Kidney (tissue), 22 donors: ENCODE measurements around the gene RPLP2. TPM values are rescaled to one million over a fixed set of nuclear protein-coding genes. Genes with fewer than 3 reads are reported as not detected.

Source experiments
- DNase-seq, 5 donors: peaks; one replicate each; pipeline ENCODE4 v3.0.0-alpha.2; 2013 to 2020
- FAIRE-seq: peaks from 2 replicates; lab custom pipeline; 2012; peaks lifted over from hg19 to GRCh38; lab: Jason Lieb, UNC
- H3K27ac ChIP-seq, 2 donors: one replicate each; pipeline ENCODE4 v1.7.0; 2013; ENCODE audit warnings: low read depth in 2 of 2, low read length in 2 of 2, inconsistent platforms in 1 of 2
- H3K27me3 ChIP-seq: one replicate; pipeline ENCODE4 v1.7.1; 2013; ENCODE audit warnings: low read length, inconsistent platforms; ENCODE audit not compliant: control insufficient read depth, insufficient read depth
- H3K36me3 ChIP-seq, 3 donors: one replicate each; pipeline versions ENCODE4 v1.7.0 to v1.7.1; 2013; ENCODE audit warnings: low read length in 3 of 3, control low read depth in 1 of 3, inconsistent platforms in 1 of 3; ENCODE audit not compliant: insufficient read depth in 3 of 3, control insufficient read depth in 2 of 3
- H3K4me1 ChIP-seq, 3 donors: one replicate each; pipeline versions ENCODE4 v1.7.0 to v1.7.1; 2013; ENCODE audit warnings: low read length in 3 of 3, inconsistent platforms in 1 of 3, low read depth in 1 of 3; ENCODE audit not compliant: control insufficient read depth in 2 of 3, insufficient read depth in 2 of 3
- H3K4me3 ChIP-seq, 3 donors: one replicate each; pipeline versions ENCODE4 v1.7.0 to v1.8.1; 2013; ENCODE audit warnings: low read length in 3 of 3, control low read depth in 1 of 3, inconsistent platforms in 1 of 3
- H3K9ac ChIP-seq, 3 donors: one replicate each; pipeline versions ENCODE4 v1.7.0 to v1.7.1; 2013; ENCODE audit warnings: low read length in 3 of 3, control low read depth in 1 of 3, inconsistent platforms in 1 of 3
- H3K9me3 ChIP-seq, 3 donors: one replicate each; pipeline versions ENCODE4 v1.7.0 to v1.7.1; 2013; ENCODE audit warnings: low read length in 3 of 3, control low read depth in 1 of 3, inconsistent platforms in 1 of 3; ENCODE audit not compliant: control insufficient read depth in 2 of 3, insufficient read depth in 1 of 3
- CTCF ChIP-seq: IDR thresholded peaks from 3 replicates; pipeline ENCODE4 v1.5.1; 2012; ENCODE audit warnings: mild to moderate bottlenecking, moderate library complexity, borderline replicate concordance; ENCODE audit not compliant: insufficient read depth; ENCODE audit errors: extremely low read depth
- intact Hi-C: fragments of 100-400 bp; cut with DNase I; formaldehyde crosslinking; loops from one replicate; pipeline ENCODE4 v1.11.1; 2022
- long read RNA-seq, 10 donors: library from polyadenylated mRNA in 1 of 10; unstranded in 1 of 10; transcript quantifications; one replicate each; pipeline ENCODE4 v2.0.0 and lab custom pipeline, GENCODE V29; 2021 to 2026
- polyA plus RNA-seq: library from polyadenylated mRNA; stranded (reverse); fragments of 350-450 nt; fragmentation: Illumina TruSeq; extraction: RNeasy Lipid Tissue Mini Kit (QIAGEN cat#74804); gene quantifications from one replicate; pipeline ENCODE4 v1.2.3, GENCODE V29; 2014; ENCODE audit warnings: low read depth, low replicate concordance; ENCODE audit not compliant: insufficient read depth
- total RNA-seq: library from RNA; stranded (reverse); fragmentation: NEBNext Ultra II Directional; extraction: Animal tissue kit (Norgen Biotek cat#: 25700); gene quantifications from one replicate; pipeline ENCODE4 v1.2.1, GENCODE V29; 2021
- donor health status: control.
- donor health status: control.
- donor health status: control.
- donor health status: control.
- donor health status: control.
- donor health status: DM: yes; HTN: yes; CAD: no.
- donor health status: Normal renal cell carcinoma (clear cell type).

RPLP2 gene
- 1,544 TPM for total RNA-seq
- 1,997 TPM for polyA plus RNA-seq
- long read RNA-seq, donor 1, transcript RPLP2-205 (2 exons, 646 nt), result minor isoform, 43 of 1,209 reads
- long read RNA-seq, donor 1, transcript RPLP2-203 (3 exons, 489 nt), result minor isoform, 16 of 1,209 reads
- long read RNA-seq, donor 1, transcript RPLP2-207 (4 exons, 637 nt), result minor isoform, 94 of 1,209 reads
- long read RNA-seq, donor 1, transcript RPLP2-201 (5 exons, 781 nt), result major isoform, 909 of 1,209 reads
- long read RNA-seq, donor 1, partial matches to known transcripts, result 92 of 1,209 reads
- long read RNA-seq, donor 1, other reads (novel, unspliced or antisense), result 55 of 1,209 reads
- long read RNA-seq, donor 2, transcript RPLP2-207 (4 exons, 637 nt), result minor isoform, 106 of 1,273 reads
- long read RNA-seq, donor 2, transcript RPLP2-203 (3 exons, 489 nt), result minor isoform, 26 of 1,273 reads
- long read RNA-seq, donor 2, transcript RPLP2-205 (2 exons, 646 nt), result minor isoform, 39 of 1,273 reads
- long read RNA-seq, donor 2, transcript RPLP2-201 (5 exons, 781 nt), result major isoform, 978 of 1,273 reads
- long read RNA-seq, donor 2, partial matches to known transcripts, result 79 of 1,273 reads
- long read RNA-seq, donor 2, other reads (novel, unspliced or antisense), result 45 of 1,273 reads
- long read RNA-seq, donor 3, transcript RPLP2-207 (4 exons, 637 nt), result minor isoform, 108 of 1,675 reads
- long read RNA-seq, donor 3, transcript RPLP2-201 (5 exons, 781 nt), result major isoform, 1,327 of 1,675 reads
- long read RNA-seq, donor 3, transcript RPLP2-205 (2 exons, 646 nt), result minor isoform, 29 of 1,675 reads
- long read RNA-seq, donor 3, transcript RPLP2-203 (3 exons, 489 nt), result minor isoform, 21 of 1,675 reads
- long read RNA-seq, donor 3, partial matches to known transcripts, result 93 of 1,675 reads
- long read RNA-seq, donor 3, other reads (novel, unspliced or antisense), result 95 of 1,675 reads
- long read RNA-seq, donor 4, transcript RPLP2-203 (3 exons, 489 nt), result minor isoform, 19 of 555 reads
- long read RNA-seq, donor 4, transcript RPLP2-201 (5 exons, 781 nt), result major isoform, 420 of 555 reads
- long read RNA-seq, donor 4, transcript RPLP2-205 (2 exons, 646 nt), result minor isoform, 22 of 555 reads
- long read RNA-seq, donor 4, transcript RPLP2-207 (4 exons, 637 nt), result minor isoform, 49 of 555 reads
- long read RNA-seq, donor 4, partial matches to known transcripts, result 27 of 555 reads
- long read RNA-seq, donor 4, other reads (novel, unspliced or antisense), result 17 of 555 reads
- long read RNA-seq, donor 5, transcript RPLP2-205 (2 exons, 646 nt), result minor isoform, 6 of 92 reads
- long read RNA-seq, donor 5, transcript RPLP2-207 (4 exons, 637 nt), result minor isoform, 12 of 92 reads
- long read RNA-seq, donor 5, transcript RPLP2-201 (5 exons, 781 nt), result major isoform, 65 of 92 reads
- long read RNA-seq, donor 5, partial matches to known transcripts, result 5 of 92 reads
- long read RNA-seq, donor 5, other reads (novel, unspliced or antisense), result 0 of 92 reads
- long read RNA-seq, donor 6, transcript RPLP2-205 (2 exons, 646 nt), result minor isoform, 160 of 3,160 reads
- long read RNA-seq, donor 6, transcript RPLP2-207 (4 exons, 637 nt), result minor isoform, 279 of 3,160 reads
- long read RNA-seq, donor 6, transcript RPLP2-201 (5 exons, 781 nt), result major isoform, 2,324 of 3,160 reads
- long read RNA-seq, donor 6, transcript RPLP2-203 (3 exons, 489 nt), result minor isoform, 80 of 3,160 reads
- long read RNA-seq, donor 6, partial matches to known transcripts, result 165 of 3,160 reads
- long read RNA-seq, donor 6, other reads (novel, unspliced or antisense), result 148 of 3,160 reads
- long read RNA-seq, donor 7, transcript RPLP2-205 (2 exons, 646 nt), result minor isoform, 14 of 245 reads
- long read RNA-seq, donor 7, transcript RPLP2-207 (4 exons, 637 nt), result minor isoform, 54 of 245 reads
- long read RNA-seq, donor 7, transcript RPLP2-201 (5 exons, 781 nt), result major isoform, 151 of 245 reads
- long read RNA-seq, donor 7, transcript RPLP2-203 (3 exons, 489 nt), result minor isoform, 7 of 245 reads
- long read RNA-seq, donor 7, partial matches to known transcripts, result 12 of 245 reads
- long read RNA-seq, donor 7, other reads (novel, unspliced or antisense), result 6 of 245 reads
- long read RNA-seq, donor 8, transcript RPLP2-205 (2 exons, 646 nt), result minor isoform, 57 of 1,817 reads
- long read RNA-seq, donor 8, transcript RPLP2-203 (3 exons, 489 nt), result minor isoform, 36 of 1,817 reads
- long read RNA-seq, donor 8, transcript RPLP2-201 (5 exons, 781 nt), result major isoform, 1,382 of 1,817 reads
- long read RNA-seq, donor 8, transcript RPLP2-207 (4 exons, 637 nt), result minor isoform, 91 of 1,817 reads
- long read RNA-seq, donor 8, partial matches to known transcripts, result 142 of 1,817 reads
- long read RNA-seq, donor 8, other reads (novel, unspliced or antisense), result 107 of 1,817 reads
- long read RNA-seq, donor 9, transcript RPLP2-201 (5 exons, 781 nt), result major isoform, 609 of 788 reads
- long read RNA-seq, donor 9, transcript RPLP2-205 (2 exons, 646 nt), result minor isoform, 32 of 788 reads
- long read RNA-seq, donor 9, transcript RPLP2-207 (4 exons, 637 nt), result minor isoform, 50 of 788 reads
- long read RNA-seq, donor 9, transcript RPLP2-203 (3 exons, 489 nt), result minor isoform, 18 of 788 reads
- long read RNA-seq, donor 9, partial matches to known transcripts, result 53 of 788 reads
- long read RNA-seq, donor 9, other reads (novel, unspliced or antisense), result 25 of 788 reads
- long read RNA-seq, donor 10, transcript RPLP2-201 (5 exons, 781 nt), result major isoform, 893 of 1,423 reads
- long read RNA-seq, donor 10, transcript RPLP2-207 (4 exons, 637 nt), result minor isoform, 175 of 1,423 reads
- long read RNA-seq, donor 10, transcript RPLP2-205 (2 exons, 646 nt), result minor isoform, 87 of 1,423 reads
- long read RNA-seq, donor 10, transcript RPLP2-203 (3 exons, 489 nt), result minor isoform, 73 of 1,423 reads
- long read RNA-seq, donor 10, partial matches to known transcripts, result 147 of 1,423 reads
- long read RNA-seq, donor 10, other reads (novel, unspliced or antisense), result 47 of 1,423 reads

GRCh38 chr11:809287-810039 is at the start of gene RPLP2:
Gene RPLP2, plus strand, starts transcription at chr11:809967. Its CDS starts 268 bp downstream, at chr11:810235.
- Histone ChIP-seq H3K27ac (peak within 1 kb of the TSS; percentile 99 to 100), H3K4me1 (peaks cover 2 to 28% (median 8%) of the 10 kb centered on the region in 3 donors), H3K4me3 (peak within 1 kb of the TSS; percentile 80 to 96 (median 85)), H3K27me3 (no peaks in the 10 kb centered on the region), H3K9ac (peak within 1 kb of the TSS; percentile 90 to 98 (median 95)), H3K9me3 (no peaks in the 10 kb centered on the region), H3K36me3 (peaks cover 6 to 14% (median 14%) of the 10 kb centered on the region in 3 donors)
- FAIRE-seq (no peak), DNase-seq (peak; percentile 98 to 100 (median 99))
- intact Hi-C loops, result no loop called here
- TF ChIP-seq CTCF, result no peak

GRCh38 chr11:760236-760635 is 49.5 kb upstream of the RPLP2 start:
- no peak for TF ChIP-seq CTCF
- Histone ChIP-seq H3K27me3 (no peaks in the 10 kb centered on the region), H3K4me1 (peaks cover 0 to 2% (median 0%) of the 10 kb centered on the region in 3 donors), H3K27ac (no peak overlapping the region), H3K9ac (no peak overlapping the region), H3K36me3 (peaks cover 0 to 39% (median 25%) of the 10 kb centered on the region in 3 donors), H3K9me3 (no peaks in the 10 kb centered on the region), H3K4me3 (no peak overlapping the region)
- intact Hi-C loops, result no loop called here
- DNase-seq (no peak), FAIRE-seq (no peak)
